LNCAP (cell line): ENCODE measurements around the gene ADAM23.

Source experiments
- CTCF ChIP-seq: fragments of 450-650 bp; IDR thresholded peaks from 2 replicates; pipeline ENCODE4 v1.5.1; 2017; ENCODE audit warnings: mild to moderate bottlenecking

ADAM23 gene

GRCh38 chr2:206642075-206643025 lies 199.0 kb downstream of the ADAM23 start, which contains the start of gene FAM237A:
TSS of gene FAM237A (plus strand) at chr2:206642487. CDS start at chr2:206644237, 1,750 bp downstream.
- TF ChIP-seq CTCF: no peak

GRCh38 chr2:206647985-206648384 lies 204.7 kb downstream of the ADAM23 start:
- TF ChIP-seq CTCF: no peak

- TF ChIP-seq CTCF: no peak
Measured at GRCh38 chr2:206657087-206657486, 213.8 kb downstream of the ADAM23 start.

- TF ChIP-seq CTCF: no peak
Measured at GRCh38 chr2:206665251-206665650, 221.9 kb downstream of the ADAM23 start.
